GM12864 (cell line): Measurements from ENCODE around the gene RBFOX1.

ENCODE experiments used
- DNase-seq: peaks from one replicate; pipeline ENCODE4 v3.0.0-alpha.2; 2011; ENCODE audit warnings: low read depth
- H3K4me3 ChIP-seq: 2 replicates; pipeline ENCODE4 v1.5.1; 2011; ENCODE audit warnings: mild to moderate bottlenecking, low read depth, low read length, control low read depth
- TF ChIP-seq, protein P1 (sequence below): IDR thresholded peaks from 2 replicates; pipeline ENCODE4 v1.5.1; 2011; ENCODE audit warnings: low read depth, mild to moderate bottlenecking, moderate library complexity, low read length, control low read depth, inconsistent platforms; ENCODE audit errors: missing control alignments

RBFOX1 gene

DNA sequence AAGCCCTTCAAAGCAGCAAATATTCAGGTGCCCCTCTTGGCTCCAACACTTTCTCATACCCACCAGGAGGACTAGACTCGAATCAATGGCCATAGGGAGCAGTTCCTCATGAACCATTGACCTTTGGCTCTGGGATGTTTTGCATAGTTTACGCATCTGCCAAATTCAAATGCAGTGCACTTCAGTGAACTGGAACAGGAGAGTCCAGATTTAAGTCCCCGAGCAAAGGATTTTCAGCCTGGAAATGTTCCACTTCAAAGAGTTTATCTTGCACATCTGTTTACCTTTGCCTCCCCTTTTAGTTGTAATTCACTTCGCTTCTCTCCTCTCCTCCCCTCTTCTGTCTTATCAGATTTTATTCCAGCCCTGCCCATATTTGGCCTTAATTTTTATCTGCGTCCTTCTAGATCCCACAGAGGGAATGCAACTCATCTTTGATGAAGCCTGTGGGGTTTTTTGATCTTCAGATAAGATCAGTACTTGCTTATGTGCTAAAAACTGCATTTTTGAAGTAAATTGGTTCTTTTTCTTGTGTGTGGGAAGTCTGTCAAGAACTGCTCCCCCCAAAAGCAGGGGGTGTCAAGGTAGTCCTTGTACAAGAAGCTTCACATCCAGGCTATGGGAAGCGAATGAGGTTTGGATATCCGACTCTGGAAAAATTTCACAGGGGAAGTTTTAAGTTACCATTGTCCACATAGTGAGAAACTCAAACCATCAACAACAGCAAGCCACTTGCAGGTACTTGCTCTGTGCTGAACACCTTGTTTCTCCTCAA lies 281.6 kb downstream of the RBFOX1 start:
- H3K4me3 ChIP-seq, result no peak overlapping the region
- TF ChIP-seq, protein P1, sequence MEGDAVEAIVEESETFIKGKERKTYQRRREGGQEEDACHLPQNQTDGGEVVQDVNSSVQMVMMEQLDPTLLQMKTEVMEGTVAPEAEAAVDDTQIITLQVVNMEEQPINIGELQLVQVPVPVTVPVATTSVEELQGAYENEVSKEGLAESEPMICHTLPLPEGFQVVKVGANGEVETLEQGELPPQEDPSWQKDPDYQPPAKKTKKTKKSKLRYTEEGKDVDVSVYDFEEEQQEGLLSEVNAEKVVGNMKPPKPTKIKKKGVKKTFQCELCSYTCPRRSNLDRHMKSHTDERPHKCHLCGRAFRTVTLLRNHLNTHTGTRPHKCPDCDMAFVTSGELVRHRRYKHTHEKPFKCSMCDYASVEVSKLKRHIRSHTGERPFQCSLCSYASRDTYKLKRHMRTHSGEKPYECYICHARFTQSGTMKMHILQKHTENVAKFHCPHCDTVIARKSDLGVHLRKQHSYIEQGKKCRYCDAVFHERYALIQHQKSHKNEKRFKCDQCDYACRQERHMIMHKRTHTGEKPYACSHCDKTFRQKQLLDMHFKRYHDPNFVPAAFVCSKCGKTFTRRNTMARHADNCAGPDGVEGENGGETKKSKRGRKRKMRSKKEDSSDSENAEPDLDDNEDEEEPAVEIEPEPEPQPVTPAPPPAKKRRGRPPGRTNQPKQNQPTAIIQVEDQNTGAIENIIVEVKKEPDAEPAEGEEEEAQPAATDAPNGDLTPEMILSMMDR, result no peak
- DNase-seq, result no peak

DNA sequence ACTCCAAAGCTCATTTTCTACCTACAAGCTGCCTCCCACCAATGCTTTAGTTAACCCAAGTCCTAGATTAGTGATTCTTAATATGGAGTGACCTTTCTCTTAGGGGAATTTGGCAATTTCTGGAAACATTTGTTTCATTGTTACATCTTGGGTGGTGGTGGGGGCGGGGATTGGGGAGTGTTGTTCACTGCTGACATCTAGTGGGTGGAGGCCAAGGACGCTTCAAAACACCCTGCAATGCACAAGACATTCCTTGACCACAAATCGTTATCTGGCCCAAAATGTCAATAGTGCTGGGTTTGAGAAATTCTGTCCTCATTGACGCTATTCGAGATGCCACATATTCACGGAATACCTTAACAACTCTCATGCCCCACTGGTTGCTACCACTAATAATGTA lies 282.9 kb downstream of the RBFOX1 start:
- H3K4me3 ChIP-seq, result no peak overlapping the region
- TF ChIP-seq, protein P1, result no peak
- no peak for DNase-seq

DNA sequence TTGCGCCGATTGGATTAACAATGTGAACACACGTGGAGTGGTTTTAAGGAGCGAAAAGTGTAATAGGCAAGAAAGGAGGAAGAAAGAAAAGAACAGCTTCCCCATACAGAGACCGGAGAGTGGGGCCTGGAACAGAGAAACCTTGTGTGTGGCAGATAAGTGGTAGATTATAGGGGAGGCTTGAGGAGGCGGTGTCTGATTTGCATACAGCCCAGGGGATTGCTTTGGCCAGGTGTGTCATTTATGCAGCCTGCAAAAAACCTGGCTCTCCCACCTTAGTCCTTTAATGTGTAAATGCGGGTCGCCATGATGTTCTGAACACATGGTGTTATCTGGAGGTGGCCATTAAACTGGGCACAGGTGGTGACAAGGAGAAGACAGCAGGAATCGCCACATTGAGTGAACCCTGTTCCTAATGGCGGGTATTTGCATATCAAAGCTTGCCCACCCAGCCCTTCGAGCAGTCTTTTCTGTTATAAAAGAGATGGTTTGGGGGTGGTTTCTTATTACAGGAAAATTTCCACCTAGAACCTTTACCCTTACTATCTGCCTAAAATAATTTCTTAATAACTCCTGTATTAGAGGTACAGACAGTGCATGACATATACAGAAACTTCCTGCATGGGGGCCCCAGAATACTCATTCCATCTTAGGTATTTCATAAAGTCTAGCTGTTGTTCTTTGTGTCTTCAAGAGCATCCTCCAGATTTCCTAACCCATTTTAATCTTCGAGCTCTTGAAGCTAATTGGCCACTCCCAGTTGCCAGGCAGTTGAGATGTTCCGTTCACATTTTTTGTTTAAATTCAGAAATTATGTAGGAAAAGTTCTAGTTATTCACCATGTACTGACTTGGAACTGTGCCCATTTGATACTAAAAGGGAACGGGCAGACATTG lies 292.5 kb downstream of the RBFOX1 start:
- TF ChIP-seq, protein P1, result no peak
- no peak for DNase-seq
- no peak overlapping the region for H3K4me3 ChIP-seq

DNA sequence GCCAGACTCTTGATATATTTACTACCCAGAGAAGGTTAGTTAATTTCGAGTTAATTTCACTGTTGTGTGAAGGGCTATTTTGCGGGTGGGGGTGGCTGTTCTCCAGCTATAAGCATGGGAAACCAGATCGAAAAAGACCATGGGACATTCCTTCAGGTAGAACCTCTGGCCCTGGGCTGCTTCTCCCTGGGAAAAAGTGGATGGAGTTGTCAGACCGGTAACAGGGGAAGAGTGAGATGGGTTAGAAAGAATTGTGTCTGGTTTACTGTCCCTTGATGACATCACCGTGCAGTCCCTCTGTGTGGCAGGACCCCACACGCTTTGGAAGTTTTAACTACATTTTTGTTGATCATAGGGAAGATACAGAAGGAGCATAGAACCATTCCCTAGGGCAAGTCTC lies 296.3 kb downstream of the RBFOX1 start:
- TF ChIP-seq, protein P1, result no peak
- no peak overlapping the region for H3K4me3 ChIP-seq
- no peak for DNase-seq

DNA sequence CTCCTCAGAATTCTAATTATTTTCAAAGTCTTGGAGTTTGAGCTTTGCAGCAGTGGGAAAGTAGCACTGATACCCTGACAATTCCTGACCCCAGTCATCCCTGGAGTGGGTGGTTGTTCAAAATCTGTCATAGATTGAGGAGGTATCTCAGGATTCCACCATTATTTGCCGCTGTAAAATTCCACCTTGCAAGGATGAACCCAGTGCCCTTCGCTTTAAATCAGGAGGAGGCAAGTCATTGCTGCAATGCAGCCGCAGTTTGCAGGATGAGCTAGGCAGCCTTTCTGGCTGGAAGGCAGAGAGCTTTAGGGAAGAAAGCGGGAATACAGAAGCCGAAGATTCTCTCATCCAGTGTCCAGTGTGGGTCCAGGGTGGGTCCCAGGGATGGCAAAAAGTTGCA lies 296.9 kb downstream of the RBFOX1 start:
- no peak for DNase-seq
- H3K4me3 ChIP-seq, result no peak overlapping the region
- TF ChIP-seq, protein P1, result no peak

DNA sequence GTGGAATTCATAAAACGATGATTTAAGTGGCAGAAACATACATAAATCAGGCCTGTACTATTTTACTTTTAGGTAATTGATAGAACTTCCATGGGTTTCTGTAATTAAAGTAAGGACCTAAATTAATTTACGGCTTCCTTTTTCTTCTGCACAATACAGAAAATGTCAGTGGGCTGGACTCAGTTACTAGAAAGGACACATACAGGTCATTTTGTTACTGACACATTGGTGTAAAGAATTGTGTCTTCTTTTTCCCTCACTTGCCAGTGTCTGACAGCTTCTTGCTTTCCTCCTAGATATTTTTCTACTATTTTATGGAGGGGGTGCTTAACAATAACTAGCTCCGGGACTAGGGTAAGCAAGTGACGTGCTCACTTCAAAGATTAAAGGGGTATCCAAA lies 304.8 kb downstream of the RBFOX1 start:
- TF ChIP-seq, protein P1, result no peak
- DNase-seq, result no peak

More for the DNA sequence above, 304.8 kb downstream of the RBFOX1 start:
- no peak overlapping the region for H3K4me3 ChIP-seq
